ENCODE results near the gene MXD4.
"Not testable (repeated sequence)": the region's sequence is repeated elsewhere in the genome, so short reads cannot be mapped to it uniquely, and the experiment has no call there.

Gene MXD4

DNA sequence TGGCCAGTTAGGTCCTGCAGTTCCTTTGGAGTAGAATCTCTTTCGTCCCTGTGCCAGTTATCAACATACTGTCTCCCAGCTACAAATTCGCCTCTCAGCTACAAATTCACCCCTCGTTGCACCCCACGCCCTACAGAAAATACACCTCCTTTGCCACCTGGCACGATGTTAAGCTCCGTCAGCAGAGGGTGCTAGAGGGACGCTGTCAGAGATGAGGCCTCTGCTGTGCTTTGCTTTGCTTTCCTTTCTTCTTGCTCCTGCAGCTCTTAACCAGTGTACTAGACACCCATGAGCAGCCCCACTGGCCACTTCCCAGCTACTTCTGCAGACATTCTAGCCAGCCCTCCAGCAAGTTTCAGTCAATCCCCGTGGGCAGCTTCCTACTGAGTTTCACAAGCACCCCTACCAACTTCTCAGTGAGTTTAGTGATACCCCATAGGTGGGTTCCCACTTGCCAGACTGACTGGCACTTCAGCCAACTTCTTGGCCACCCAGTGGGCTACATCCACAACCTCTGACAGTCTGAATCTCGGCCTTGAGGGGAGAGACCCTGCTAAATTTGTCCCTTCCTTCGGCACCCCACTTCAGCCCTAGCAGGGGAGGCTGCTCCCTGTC is 41.8 kb downstream of the MXD4 start:
- peak; percentile 75 for DNase-seq (ENCODE audit: low spot score)

GRCh38 chr4:2219233-2219760 is 42.6 kb downstream of the MXD4 start:
- no peak for DNase-seq (ENCODE audit: low spot score)

DNA sequence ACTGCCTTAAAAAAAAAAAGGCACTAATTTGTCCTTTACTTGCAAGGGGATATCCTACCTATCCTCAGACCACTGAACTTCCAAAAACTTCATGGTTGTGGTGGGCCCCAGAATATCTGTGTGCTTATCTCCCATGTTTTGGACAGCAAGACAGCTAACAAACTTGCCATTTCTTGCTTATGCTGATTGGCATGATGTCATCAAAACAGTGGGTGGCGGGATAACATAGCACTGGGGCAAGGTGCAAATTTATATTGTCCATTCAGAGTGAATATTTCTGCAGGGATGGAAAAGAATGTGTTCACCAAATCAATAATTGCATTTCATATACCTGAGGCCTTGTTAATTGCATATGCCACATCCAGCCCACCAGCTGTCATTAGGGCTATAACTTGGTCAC is 43.5 kb downstream of the MXD4 start:
- no peak for DNase-seq (ENCODE audit: low spot score)

DNA sequence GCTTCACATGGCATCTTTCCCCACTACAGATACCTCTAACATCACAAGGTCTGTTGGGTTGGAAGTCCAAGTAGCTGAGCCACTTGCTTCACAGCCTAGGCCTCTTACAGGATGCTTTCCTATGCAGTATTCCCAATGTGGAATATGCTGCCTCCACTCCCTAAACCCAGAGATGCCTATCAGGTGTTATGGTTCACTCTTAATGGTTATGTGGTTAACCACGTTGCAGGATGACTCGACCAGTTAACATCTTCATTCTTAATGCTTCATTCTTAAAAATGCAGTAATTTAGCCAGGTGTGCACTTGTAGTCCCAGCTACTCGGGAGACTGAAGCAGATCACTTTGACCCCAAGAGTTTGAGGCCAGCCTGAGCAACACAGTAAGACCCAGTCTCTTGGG is 44.2 kb downstream of the MXD4 start:
- no peak for DNase-seq (ENCODE audit: low spot score)

DNA sequence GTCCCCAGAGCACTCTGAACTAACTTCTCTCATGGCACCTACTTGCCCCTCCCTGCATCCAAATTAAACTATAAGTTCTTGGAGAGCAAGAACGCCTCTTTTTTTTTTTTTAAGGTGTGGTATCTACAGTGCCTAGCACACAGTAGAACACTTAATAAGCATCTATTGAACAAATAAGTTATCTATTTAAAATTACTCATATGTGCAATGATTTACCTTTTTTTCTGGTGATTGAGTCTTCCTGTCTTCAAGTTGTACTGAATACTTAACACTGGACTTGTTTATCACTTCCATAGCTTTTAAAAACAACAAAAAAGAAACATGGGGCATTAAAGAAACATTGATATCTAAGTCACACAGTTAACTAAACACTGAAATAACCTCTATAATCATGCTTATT is 49.1 kb downstream of the MXD4 start:
- DNase-seq (ENCODE audit: low spot score), result no peak

DNA sequence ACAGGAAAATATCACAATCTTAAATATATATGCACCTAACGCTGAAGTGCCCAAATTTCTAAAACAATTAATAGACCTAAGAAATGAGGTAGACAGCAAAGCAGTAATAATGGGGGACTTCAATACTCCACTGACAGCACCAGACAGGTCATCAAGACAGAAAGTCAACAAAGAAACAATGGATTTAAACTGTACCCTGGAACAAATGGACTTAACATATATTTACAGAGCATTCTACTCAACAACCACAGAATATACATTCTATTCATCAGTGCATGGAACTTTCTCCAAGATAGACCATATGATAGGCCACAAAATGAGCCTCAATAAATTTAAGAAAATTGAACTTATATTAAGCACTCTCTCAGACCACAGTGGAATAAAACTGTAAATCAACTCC is 59.1 kb downstream of the MXD4 start:
- not testable (repeated sequence) for DNase-seq (ENCODE audit: low spot score)
